Measurements from ENCODE around the gene TRIM16. TPM values are rescaled to one million over a fixed set of nuclear protein-coding genes. Genes with fewer than 3 reads are reported as not detected.

TRIM16 gene
- total and polyA plus RNA-seq, 9 of the 15 experiments (the other 6 are each of a cell fraction or from before 2014, with no cell fraction given): 3.5 to 9.2 (median 8.2) TPM

DNA sequence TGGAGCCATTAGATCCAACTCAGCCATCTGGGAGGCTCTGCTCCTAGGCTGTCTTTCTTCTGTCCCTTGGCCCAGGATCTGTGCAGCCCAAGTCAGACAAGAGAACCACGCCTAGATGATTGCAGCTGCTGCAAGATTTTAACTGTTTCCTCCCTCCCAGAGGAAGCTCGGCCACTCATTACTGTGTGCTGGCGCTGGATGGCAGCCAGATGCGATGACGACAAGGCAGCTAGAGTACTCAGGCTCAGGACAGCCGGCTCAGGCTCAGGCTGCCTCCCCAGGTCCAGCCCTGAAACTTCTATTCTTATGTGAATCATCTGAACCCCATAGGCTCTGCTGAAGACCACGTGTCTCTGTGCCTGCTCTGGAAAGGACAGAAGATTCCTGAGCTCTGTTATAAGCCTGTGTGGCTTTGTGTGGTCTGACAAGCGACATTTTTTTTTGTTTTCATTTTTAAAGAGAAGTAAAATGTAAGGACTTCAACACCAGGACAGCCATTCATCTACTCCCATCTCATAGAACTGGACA is 32.5 kb downstream of the TRIM16 start (continued):
- TF ChIP-seq, protein P1, sequence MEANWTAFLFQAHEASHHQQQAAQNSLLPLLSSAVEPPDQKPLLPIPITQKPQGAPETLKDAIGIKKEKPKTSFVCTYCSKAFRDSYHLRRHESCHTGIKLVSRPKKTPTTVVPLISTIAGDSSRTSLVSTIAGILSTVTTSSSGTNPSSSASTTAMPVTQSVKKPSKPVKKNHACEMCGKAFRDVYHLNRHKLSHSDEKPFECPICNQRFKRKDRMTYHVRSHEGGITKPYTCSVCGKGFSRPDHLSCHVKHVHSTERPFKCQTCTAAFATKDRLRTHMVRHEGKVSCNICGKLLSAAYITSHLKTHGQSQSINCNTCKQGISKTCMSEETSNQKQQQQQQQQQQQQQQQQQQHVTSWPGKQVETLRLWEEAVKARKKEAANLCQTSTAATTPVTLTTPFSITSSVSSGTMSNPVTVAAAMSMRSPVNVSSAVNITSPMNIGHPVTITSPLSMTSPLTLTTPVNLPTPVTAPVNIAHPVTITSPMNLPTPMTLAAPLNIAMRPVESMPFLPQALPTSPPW (CRISPR knock-in tag; IDR thresholded peaks at IDR 0.05): no peak
- TF ChIP-seq NFE2 (IDR thresholded peaks at IDR 0.05; ENCODE audit: low read depth): peak; percentile 59
- TF ChIP-seq HOMEZ (CRISPR knock-in tag; IDR thresholded peaks at IDR 0.05): no peak
- no peak for TF ChIP-seq STAT5B (CRISPR knock-in tag; IDR thresholded peaks at IDR 0.05)
- TF ChIP-seq JUNB (CRISPR knock-in tag; conservative IDR thresholded peaks at IDR 0.05): no peak
- TF ChIP-seq KLF13 (tag; IDR thresholded peaks at IDR 0.05; ENCODE audit: borderline replicate concordance, low read depth): no peak
- TF ChIP-seq ZNF780A (CRISPR knock-in tag; IDR thresholded peaks at IDR 0.05): no peak
- no peak for TF ChIP-seq MEF2A (IDR thresholded peaks at IDR 0.05; ENCODE audit: control insufficient read depth, low read depth, low read length)
- TF ChIP-seq EWSR1 (IDR thresholded peaks at IDR 0.05; ENCODE audit: borderline replicate concordance, low read depth, partially characterized antibody): no peak
- TF ChIP-seq BDP1 (IDR thresholded peaks at IDR 0.05; ENCODE audit: insufficient read depth, insufficient read length): no peak
- no peak for TF ChIP-seq POLR3A (IDR thresholded peaks at IDR 0.05; ENCODE audit: borderline replicate concordance, extremely low read depth, insufficient read depth, insufficient read length)
- TF ChIP-seq, protein P2, sequence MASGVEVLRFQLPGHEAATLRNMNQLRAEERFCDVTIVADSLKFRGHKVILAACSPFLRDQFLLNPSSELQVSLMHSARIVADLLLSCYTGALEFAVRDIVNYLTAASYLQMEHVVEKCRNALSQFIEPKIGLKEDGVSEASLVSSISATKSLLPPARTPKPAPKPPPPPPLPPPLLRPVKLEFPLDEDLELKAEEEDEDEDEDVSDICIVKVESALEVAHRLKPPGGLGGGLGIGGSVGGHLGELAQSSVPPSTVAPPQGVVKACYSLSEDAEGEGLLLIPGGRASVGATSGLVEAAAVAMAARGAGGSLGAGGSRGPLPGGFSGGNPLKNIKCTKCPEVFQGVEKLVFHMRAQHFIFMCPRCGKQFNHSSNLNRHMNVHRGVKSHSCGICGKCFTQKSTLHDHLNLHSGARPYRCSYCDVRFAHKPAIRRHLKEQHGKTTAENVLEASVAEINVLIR (CRISPR knock-in tag; IDR thresholded peaks at IDR 0.05): no peak
- no peak for TF ChIP-seq SAFB2 (IDR thresholded peaks at IDR 0.05; ENCODE audit: borderline replicate concordance, low read depth, low read length, severe bottlenecking)
- TF ChIP-seq, protein P3, sequence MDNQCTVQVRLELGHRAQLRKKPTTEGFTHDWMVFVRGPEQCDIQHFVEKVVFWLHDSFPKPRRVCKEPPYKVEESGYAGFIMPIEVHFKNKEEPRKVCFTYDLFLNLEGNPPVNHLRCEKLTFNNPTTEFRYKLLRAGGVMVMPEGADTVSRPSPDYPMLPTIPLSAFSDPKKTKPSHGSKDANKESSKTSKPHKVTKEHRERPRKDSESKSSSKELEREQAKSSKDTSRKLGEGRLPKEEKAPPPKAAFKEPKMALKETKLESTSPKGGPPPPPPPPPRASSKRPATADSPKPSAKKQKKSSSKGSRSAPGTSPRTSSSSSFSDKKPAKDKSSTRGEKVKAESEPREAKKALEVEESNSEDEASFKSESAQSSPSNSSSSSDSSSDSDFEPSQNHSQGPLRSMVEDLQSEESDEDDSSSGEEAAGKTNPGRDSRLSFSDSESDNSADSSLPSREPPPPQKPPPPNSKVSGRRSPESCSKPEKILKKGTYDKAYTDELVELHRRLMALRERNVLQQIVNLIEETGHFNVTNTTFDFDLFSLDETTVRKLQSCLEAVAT (IDR thresholded peaks at IDR 0.05): no peak
- TF ChIP-seq, protein P4, sequence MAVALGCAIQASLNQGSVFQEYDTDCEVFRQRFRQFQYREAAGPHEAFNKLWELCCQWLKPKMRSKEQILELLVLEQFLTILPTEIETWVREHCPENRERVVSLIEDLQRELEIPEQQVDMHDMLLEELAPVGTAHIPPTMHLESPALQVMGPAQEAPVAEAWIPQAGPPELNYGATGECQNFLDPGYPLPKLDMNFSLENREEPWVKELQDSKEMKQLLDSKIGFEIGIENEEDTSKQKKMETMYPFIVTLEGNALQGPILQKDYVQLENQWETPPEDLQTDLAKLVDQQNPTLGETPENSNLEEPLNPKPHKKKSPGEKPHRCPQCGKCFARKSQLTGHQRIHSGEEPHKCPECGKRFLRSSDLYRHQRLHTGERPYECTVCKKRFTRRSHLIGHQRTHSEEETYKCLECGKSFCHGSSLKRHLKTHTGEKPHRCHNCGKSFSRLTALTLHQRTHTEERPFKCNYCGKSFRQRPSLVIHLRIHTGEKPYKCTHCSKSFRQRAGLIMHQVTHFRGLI (CRISPR knock-in tag; IDR thresholded peaks at IDR 0.05): no peak
- TF ChIP-seq CREB1 (IDR thresholded peaks at IDR 0.05): no peak; the same call in 1 of the 2 replicates
- TF ChIP-seq CREB1 (CRISPR knock-in tag; IDR thresholded peaks at IDR 0.05): peak; percentile 31; the same call in 1 of the 2 replicates
- TF ChIP-seq ZNF586 (CRISPR knock-in tag; conservative IDR thresholded peaks at IDR 0.05): no peak
- TF ChIP-seq, protein P5, sequence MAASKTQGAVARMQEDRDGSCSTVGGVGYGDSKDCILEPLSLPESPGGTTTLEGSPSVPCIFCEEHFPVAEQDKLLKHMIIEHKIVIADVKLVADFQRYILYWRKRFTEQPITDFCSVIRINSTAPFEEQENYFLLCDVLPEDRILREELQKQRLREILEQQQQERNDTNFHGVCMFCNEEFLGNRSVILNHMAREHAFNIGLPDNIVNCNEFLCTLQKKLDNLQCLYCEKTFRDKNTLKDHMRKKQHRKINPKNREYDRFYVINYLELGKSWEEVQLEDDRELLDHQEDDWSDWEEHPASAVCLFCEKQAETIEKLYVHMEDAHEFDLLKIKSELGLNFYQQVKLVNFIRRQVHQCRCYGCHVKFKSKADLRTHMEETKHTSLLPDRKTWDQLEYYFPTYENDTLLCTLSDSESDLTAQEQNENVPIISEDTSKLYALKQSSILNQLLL (CRISPR knock-in tag; IDR thresholded peaks at IDR 0.05; ENCODE audit: borderline replicate concordance): no peak
- TF ChIP-seq CHD2 (IDR thresholded peaks at IDR 0.05; ENCODE audit: low read depth, low read length): no peak

All from K562 (cell line).